Fibroblast of the aortic adventitia (primary cell): Measurements from ENCODE around the gene CYB561. TPM values are rescaled to one million over a fixed set of nuclear protein-coding genes. Genes with fewer than 3 reads are reported as not detected.
A peak's percentile ranks its signal among the peaks of the same experiment; 100 is the strongest.

Experiments
- DNase-seq: peaks from one replicate; pipeline ENCODE4 v3.0.0-alpha.2; 2010; ENCODE audit warnings: low read depth
- H3K4me3 ChIP-seq: 2 replicates; pipeline ENCODE4 v1.5.1; 2011; ENCODE audit warnings: low read depth, mild to moderate bottlenecking, control low read depth, low read length, moderate library complexity
- CTCF ChIP-seq: IDR thresholded peaks from 2 replicates; pipeline ENCODE4 v1.5.1; 2011; ENCODE audit warnings: mild to moderate bottlenecking, low read length, control low read depth, inconsistent platforms; ENCODE audit not compliant: insufficient read depth
- total RNA-seq: library from RNA; depleted of rRNA; stranded (reverse); fragments of >200 nt; gene quantifications from 2 replicates; pipeline ENCODE4 v1.2.3, GENCODE V29; 2012; ENCODE audit warnings: low replicate concordance

The CYB561 gene
- total RNA-seq, 1 donor = 29.5 TPM

- no peak overlapping the region for H3K4me3 ChIP-seq
- DNase-seq = no peak
- no peak for TF ChIP-seq CTCF
Measured at GRCh38 chr17:63435681-63436522, 10.2 kb downstream of the CYB561 start.

- DNase-seq = peak; percentile 24
- H3K4me3 ChIP-seq = no peak overlapping the region
- peak; percentile 23 for TF ChIP-seq CTCF
Measured at GRCh38 chr17:63434951-63435571, 11.0 kb downstream of the CYB561 start.

- TF ChIP-seq CTCF = peak; percentile 43
- DNase-seq = peak; percentile 98
- H3K4me3 ChIP-seq = peak overlapping the region; percentile 22
Measured at GRCh38 chr17:63433746-63434591, 12.1 kb downstream of the CYB561 start.

- H3K4me3 ChIP-seq = no peak overlapping the region
- no peak for TF ChIP-seq CTCF
- DNase-seq = peak; percentile 86
Measured at GRCh38 chr17:63431939-63432804, 13.9 kb downstream of the CYB561 start.

- no peak for DNase-seq
- no peak overlapping the region for H3K4me3 ChIP-seq
- TF ChIP-seq CTCF = no peak
Measured at GRCh38 chr17:63431618-63431938, 14.5 kb downstream of the CYB561 start.

GRCh38 chr17:63430223-63430622, 15.9 kb downstream of the CYB561 start:
- no peak for DNase-seq
- no peak for TF ChIP-seq CTCF
- H3K4me3 ChIP-seq = no peak overlapping the region
